Right lobe of liver (tissue), 6 donors: Measurements from ENCODE around the gene RBM8A. TPM values are rescaled to one million over a fixed set of nuclear protein-coding genes. Genes with fewer than 3 reads are reported as not detected.

Experiments used
- ATAC-seq, 4 donors: fragments of 200-7000 bp; cut with Tn5 transposase; one replicate each; pipeline ENCODE4 v1.9.1; 2020; ENCODE audit warnings: mild to moderate bottlenecking in 4 of 4, moderate library complexity in 4 of 4
- DNase-seq, 3 donors: peaks; one replicate each; pipeline ENCODE4 v3.0.0-alpha.2; 2020
- H3K27ac ChIP-seq, 3 donors: fragments of 200-600 bp; one replicate each; pipeline ENCODE4 v1.8.0; 2022
- H3K27me3 ChIP-seq, 2 donors: fragments of 200-600 bp; one replicate each; pipeline ENCODE4 v1.8.0; 2022
- H3K36me3 ChIP-seq, 4 donors: fragments of 200-600 bp; sonication (generic) in 1 of 4; one replicate each; pipeline versions ENCODE4 v1.5.1 to v1.8.0; 2017 to 2022; ENCODE audit warnings: control low read depth in 1 of 4
- H3K4me1 ChIP-seq, 4 donors: fragments of 200-600 bp; sonication (generic) in 1 of 4; one replicate each; pipeline versions ENCODE4 v1.5.1 to v1.8.0; 2017 to 2022; ENCODE audit warnings: control low read depth in 1 of 4
- H3K4me3 ChIP-seq, 3 donors: fragments of 200-600 bp; one replicate each; pipeline ENCODE4 v1.8.0; 2022
- H3K9me3 ChIP-seq, 4 donors: fragments of 200-600 bp; sonication (generic) in 1 of 4; one replicate each; pipeline versions ENCODE4 v1.5.1 to v1.8.0; 2017 to 2022; ENCODE audit warnings: control low read depth in 1 of 4
- POLR2A ChIP-seq: fragments of 450-650 bp; IDR thresholded peaks from one replicate; pipeline ENCODE4 v1.6.1; 2017; ENCODE audit warnings: antibody characterized with exemption, mild to moderate bottlenecking
- WGBS: methylation state at CpG from one replicate; pipeline ENCODE4 v1.1.6; 2018; ENCODE audit warnings: low coverage, low lambda C conversion rate; ENCODE audit not compliant: insufficient coverage; ENCODE audit errors: missing lambda C conversion rate; 5-methylcytosine and 5-hydroxymethylcytosine counted together
- intact Hi-C, 2 donors: fragments of 100-400 bp; cut with DNase I; formaldehyde crosslinking; loops; one replicate each; pipeline versions ENCODE4 v1.11.2 to v1.14.1; 2022
- long read RNA-seq: library from polyadenylated mRNA; unstranded; transcript quantifications from one replicate; pipeline ENCODE4 v2.0.0, GENCODE V29; 2019
- total RNA-seq, 6 experiments: library from RNA; depleted of rRNA in 2 of 6; stranded (reverse); fragments of >200 nt in 2 of 6; fragmentation: NEBNext Ultra II Directional in 3 of 6; extraction: Animal tissue kit (Norgen Biotek cat#: 25700) in 3 of 6; gene quantifications; one replicate each; pipeline versions ENCODE4 v1.1.0 to v1.2.4, GENCODE V29; 2016 to 2023
- TF ChIP-seq, protein P1 (sequence below), 4 donors: fragments of 200-600 bp in 3 of 4; fragments of 450-650 bp in 1 of 4; IDR thresholded peaks; one replicate each; pipeline versions ENCODE4 v1.5.1 to v1.8.0; 2016 to 2022; ENCODE audit warnings: antibody characterized with exemption in 4 of 4, mild to moderate bottlenecking in 2 of 4
- donor health status: DM: no; HTN: yes; CAD: no.
- donor health status: DM: no; HTN: no; CAD: no.
- donor health status: DM: no; HTN: no; CAD: no.
- donor health status: DM: no; HTN: yes; CAD: no.
- donor health status: DM: no; HTN: yes; CAD: no.

The RBM8A gene
- total RNA-seq, result 10 to 100 TPM; 41.1 to 68.4 (median 56.3) TPM
- long read RNA-seq, full-length matches to known transcripts, result 12 of 16 reads
- long read RNA-seq, partial matches to known transcripts, result 4 of 16 reads
- long read RNA-seq, other reads (novel, unspliced or antisense), result 0 of 16 reads

DNA sequence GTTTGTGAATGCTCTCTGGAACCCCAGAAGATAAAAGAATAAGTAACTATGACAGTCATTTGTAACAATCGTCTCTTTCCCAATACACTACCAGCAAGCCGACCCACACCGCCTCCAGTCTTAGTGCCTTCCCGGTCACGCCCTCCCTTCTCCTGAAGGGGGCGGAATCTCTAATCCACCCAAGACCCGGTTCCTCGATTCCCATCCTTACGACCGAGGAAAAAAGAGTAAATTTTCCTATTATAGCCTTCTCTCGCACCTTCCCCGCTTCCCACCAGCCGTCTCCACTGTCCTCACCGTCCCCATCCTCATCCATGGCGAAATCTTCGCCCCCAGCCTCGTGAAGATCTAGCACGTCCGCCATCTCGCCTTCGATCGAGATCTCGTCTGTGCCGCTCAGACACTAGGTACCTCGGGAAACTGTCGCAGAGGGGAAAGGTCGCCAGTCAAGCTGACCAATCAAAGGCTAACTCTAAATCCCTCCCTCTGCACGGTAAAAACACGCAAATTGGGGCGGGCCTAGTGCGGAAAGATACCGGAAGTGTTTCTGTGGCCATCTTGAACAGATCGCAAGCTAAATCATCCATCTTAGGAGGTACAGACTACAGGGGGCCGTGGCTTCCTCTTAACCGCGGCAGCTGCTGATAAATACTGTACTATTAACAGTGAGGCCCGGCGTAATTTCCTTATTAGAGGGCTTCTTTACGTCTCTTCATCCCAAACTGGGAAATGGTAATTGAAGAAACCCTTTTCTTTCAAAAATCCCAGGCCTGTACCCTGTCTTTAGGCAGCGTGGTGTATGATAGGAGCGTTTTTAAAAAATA, at the start of gene RBM8A:
Gene RBM8A, minus strand, starts transcription at position 422 of the 824 bp plus-strand sequence. Its CDS starts 58 bp downstream, at position 364.
- Histone ChIP-seq H3K27me3 (no peaks in the 10 kb centered on the region), H3K4me1 (peaks cover 0 to 10% (median 4%) of the 10 kb centered on the region in 4 donors), H3K4me3 (peak within 1 kb of the TSS; percentile 68 to 83 (median 77)), H3K27ac (peak within 1 kb of the TSS; percentile 88 to 89 (median 88)), H3K9me3 (no peaks in the 10 kb centered on the region), H3K36me3 (peaks cover 0 to 10% (median 0%) of the 10 kb centered on the region in 4 donors)
- TF ChIP-seq, protein P1, sequence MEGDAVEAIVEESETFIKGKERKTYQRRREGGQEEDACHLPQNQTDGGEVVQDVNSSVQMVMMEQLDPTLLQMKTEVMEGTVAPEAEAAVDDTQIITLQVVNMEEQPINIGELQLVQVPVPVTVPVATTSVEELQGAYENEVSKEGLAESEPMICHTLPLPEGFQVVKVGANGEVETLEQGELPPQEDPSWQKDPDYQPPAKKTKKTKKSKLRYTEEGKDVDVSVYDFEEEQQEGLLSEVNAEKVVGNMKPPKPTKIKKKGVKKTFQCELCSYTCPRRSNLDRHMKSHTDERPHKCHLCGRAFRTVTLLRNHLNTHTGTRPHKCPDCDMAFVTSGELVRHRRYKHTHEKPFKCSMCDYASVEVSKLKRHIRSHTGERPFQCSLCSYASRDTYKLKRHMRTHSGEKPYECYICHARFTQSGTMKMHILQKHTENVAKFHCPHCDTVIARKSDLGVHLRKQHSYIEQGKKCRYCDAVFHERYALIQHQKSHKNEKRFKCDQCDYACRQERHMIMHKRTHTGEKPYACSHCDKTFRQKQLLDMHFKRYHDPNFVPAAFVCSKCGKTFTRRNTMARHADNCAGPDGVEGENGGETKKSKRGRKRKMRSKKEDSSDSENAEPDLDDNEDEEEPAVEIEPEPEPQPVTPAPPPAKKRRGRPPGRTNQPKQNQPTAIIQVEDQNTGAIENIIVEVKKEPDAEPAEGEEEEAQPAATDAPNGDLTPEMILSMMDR (IDR thresholded peaks at IDR 0.05), result peak; percentile 51 to 69 (median 68)
- peak; percentile 96 for TF ChIP-seq POLR2A
- intact Hi-C loops, result no loop called here
- DNase-seq, result peak; percentile 88 to 96 (median 92)
- peak; percentile 98 to 99 (median 99) for ATAC-seq
- under 1% methylated on average over 39 of the region's 41 CpGs for WGBS

DNA sequence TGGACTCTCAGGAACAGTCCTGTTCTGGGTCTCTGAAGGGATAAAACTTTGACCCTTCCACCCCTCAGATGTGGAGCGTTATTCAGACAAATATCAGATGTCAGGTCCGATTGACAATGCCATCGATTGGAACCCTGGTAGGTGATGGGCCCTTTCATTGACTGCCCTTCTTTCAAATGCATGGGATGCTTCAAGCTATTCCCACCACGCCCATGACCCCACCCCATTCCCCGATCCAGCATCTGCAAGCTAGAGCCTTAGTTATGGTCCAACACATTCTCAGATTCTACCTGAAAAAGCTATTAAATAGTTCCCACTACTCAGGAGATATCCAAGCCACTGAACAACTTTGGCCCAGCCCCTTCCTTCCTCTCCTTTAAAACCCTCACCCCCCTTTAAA, 49.7 kb upstream of the RBM8A start:
- ATAC-seq (no peak), DNase-seq (no peak)
- H3K4me1 ChIP-seq, result peaks cover 0 to 37% (median 15%) of the 10 kb centered on the region in 4 donors
- intact Hi-C loops, result loop anchor here in 1 of 2 donors (5.0 kb wide), 1 partner anchor 35 kb away; no protein-coding TSS in a partner anchor
- H3K9me3 ChIP-seq, result no peaks in the 10 kb centered on the region
- H3K27me3 ChIP-seq, result no peaks in the 10 kb centered on the region
- WGBS, result 63% methylated on average over 4 of the region's 5 CpGs
- no peak overlapping the region for H3K4me3 ChIP-seq
- TF ChIP-seq, protein P1 (IDR thresholded peaks at IDR 0.05), result no peak
- no peak for TF ChIP-seq POLR2A
- H3K36me3 ChIP-seq, result no peaks in the 10 kb centered on the region
- no peak overlapping the region for H3K27ac ChIP-seq

DNA sequence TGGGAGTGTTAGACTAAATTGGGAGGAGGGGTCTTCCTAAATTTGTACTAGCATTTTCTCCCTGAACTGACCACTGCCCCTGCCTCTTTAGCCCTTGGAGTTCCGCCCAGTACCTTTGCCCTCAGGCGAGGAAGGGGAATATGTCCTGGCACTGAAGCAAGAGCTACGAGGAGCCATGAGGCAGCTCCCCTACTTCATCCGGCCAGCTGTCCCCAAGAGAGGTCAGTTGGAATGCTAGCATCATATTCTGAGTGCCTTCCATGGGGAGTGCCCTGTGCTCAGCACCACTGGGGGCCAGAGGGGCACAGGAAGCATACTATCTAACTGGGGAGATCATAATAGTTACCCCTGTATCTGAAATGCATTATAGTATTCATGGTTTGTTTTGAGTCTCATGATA, 47.9 kb upstream of the RBM8A start:
- no peaks in the 10 kb centered on the region for H3K36me3 ChIP-seq
- H3K27me3 ChIP-seq, result no peaks in the 10 kb centered on the region
- WGBS, result 38% methylated on average over 4 of the region's 4 CpGs
- peaks cover 0 to 20% (median 9%) of the 10 kb centered on the region in 4 donors for H3K4me1 ChIP-seq
- DNase-seq (peak in 1 of 3 donors; percentile 45), ATAC-seq (peak in 1 of 4 donors; percentile 6)
- H3K9me3 ChIP-seq, result no peaks in the 10 kb centered on the region
- TF ChIP-seq, protein P1 (IDR thresholded peaks at IDR 0.05), result no peak
- TF ChIP-seq POLR2A, result no peak
- no peak overlapping the region for H3K27ac ChIP-seq
- H3K4me3 ChIP-seq, result no peak overlapping the region
- intact Hi-C loops, result loop anchor here in 1 of 2 donors (5.0 kb wide), 1 partner anchor 37 kb away; no protein-coding TSS in a partner anchor

DNA sequence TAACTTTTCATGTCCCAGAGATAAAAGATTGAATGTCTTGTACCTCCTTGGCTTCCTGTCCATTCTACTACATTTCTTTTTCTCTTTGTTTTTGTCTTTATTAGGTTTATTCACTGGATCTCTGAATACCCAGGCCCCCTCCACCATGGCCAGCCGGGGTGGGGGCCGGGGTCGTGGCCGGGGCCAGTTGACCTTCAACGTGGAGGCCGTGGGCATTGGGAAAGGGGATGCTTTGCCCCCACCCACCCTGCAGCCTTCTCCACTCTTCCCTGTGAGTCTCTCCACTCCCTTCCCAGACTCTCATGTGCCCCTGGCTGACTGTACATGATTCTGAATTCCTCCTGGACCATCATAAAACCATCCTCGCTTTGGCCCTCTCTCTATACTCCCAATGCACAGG, 47.4 kb upstream of the RBM8A start:
- H3K27me3 ChIP-seq, result no peaks in the 10 kb centered on the region
- peak in 1 of 3 donors; percentile 42 for DNase-seq
- H3K36me3 ChIP-seq, result no peaks in the 10 kb centered on the region
- intact Hi-C loops, result loop anchor here in 1 of 2 donors (5.0 kb wide), 1 partner anchor 38 kb away; no protein-coding TSS in a partner anchor
- WGBS, result 77% methylated on average over 6 of the region's 7 CpGs
- no peak for TF ChIP-seq POLR2A
- TF ChIP-seq, protein P1 (IDR thresholded peaks at IDR 0.05), result no peak
- peaks cover 0 to 19% (median 9%) of the 10 kb centered on the region in 4 donors for H3K4me1 ChIP-seq
- ATAC-seq, result no peak
- no peaks in the 10 kb centered on the region for H3K9me3 ChIP-seq
- H3K4me3 ChIP-seq, result no peak overlapping the region
- H3K27ac ChIP-seq, result no peak overlapping the region
